ENCODE data around the gene PEAK1. TPM values are rescaled to one million over a fixed set of nuclear protein-coding genes. Genes with fewer than 3 reads are reported as not detected.

Gene PEAK1
- total and polyA plus RNA-seq, 2 donors (not counting 3 experiments of a cell fraction or from before 2014, with no cell fraction given): 17.9 to 91.9 TPM

DNA sequence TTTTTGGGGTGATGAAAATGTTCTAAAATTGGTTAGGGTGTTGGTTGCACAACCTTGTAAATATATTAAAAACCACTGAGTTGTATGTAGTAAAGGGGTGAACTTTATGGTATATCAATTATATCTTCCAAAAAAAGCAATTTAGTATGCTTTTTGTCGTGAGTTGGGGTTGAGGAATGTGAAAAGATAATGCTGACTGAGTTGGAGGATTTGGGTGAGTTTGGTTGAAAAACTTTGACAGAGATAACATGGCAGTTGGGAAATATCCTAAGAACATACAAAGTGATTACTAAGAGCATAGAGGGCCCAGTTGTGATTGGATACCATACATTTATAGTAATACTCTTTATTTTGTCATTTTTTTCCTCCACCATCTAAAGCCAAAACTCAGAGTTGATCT, 34.4 kb upstream of the PEAK1 start:
- dilution Hi-C loops (cut with MboI; ENCODE audit: extremely low pct_ligation_motif_present, low sequenced_read_pairs): no loop called here
- Histone ChIP-seq H4K20me1 (replicated peaks; ENCODE audit: control insufficient read depth, extremely low read depth, insufficient read depth, low read length) (no peaks in the 10 kb centered on the region), H3K4me2 (ENCODE audit: insufficient read depth, low read length) (no peak overlapping the region), H3K9ac (replicated peaks; ENCODE audit: extremely low read depth, insufficient read depth, low read length) (no peak overlapping the region), H3K9me3 (replicated peaks; ENCODE audit: control insufficient read depth, insufficient read depth, low read length) (no peaks in the 10 kb centered on the region), H3K79me2 (ENCODE audit: control insufficient read depth, insufficient read depth, low read length) (peaks cover 1% of the 10 kb centered on the region), H2AFZ (ENCODE audit: low read depth, low read length) (no peak overlapping the region), H3K9me1 (replicated peaks; ENCODE audit: control insufficient read depth, extremely low read depth, insufficient read depth, low read length) (no peaks in the 10 kb centered on the region), H3K27ac (ENCODE audit: insufficient read depth, low read depth, low read length) (no peak overlapping the region), H3K36me3 (ENCODE audit: control insufficient read depth in 2 of 2, extremely low read depth in 1 of 2, insufficient read depth in 2 of 2, low read length in 2 of 2) (no peaks in the 10 kb centered on the region), H3K27me3 (ENCODE audit: control insufficient read depth in 2 of 2, insufficient read depth in 2 of 2, low read length in 2 of 2) (no peaks in the 10 kb centered on the region), H3K4me1 (ENCODE audit: control insufficient read depth, extremely low read depth, insufficient read depth, low read length) (peaks cover 48% of the 10 kb centered on the region), H3K4me3 (replicated peaks in 1 of 3; ENCODE audit: insufficient read depth in 1 of 3, low read depth in 1 of 3, low read length in 3 of 3) (no peak overlapping the region)
- FAIRE-seq (no peak), DNase-seq (ENCODE audit: low read depth, low spot score) (no peak)
- ChIA-PET CTCF (no interaction called here), POLR2A (no interaction called here)
- intact Hi-C loops (cut with micrococcal nuclease): no loop called here
- TF ChIP-seq FOS (IDR thresholded peaks at IDR 0.05; ENCODE audit: borderline replicate concordance, insufficient read depth, low read length) (no peak), GATA2 (IDR thresholded peaks at IDR 0.05; ENCODE audit: insufficient read depth, insufficient read length, low read depth, low read length) (no peak), POLR2AphosphoS5 (IDR thresholded peaks at IDR 0.05; ENCODE audit: insufficient read depth, low read depth, low read length) (no peak), POLR2A (IDR thresholded peaks at IDR 0.05; ENCODE audit: low read depth, low read length) (no peak), JUN (IDR thresholded peaks at IDR 0.05; ENCODE audit: borderline replicate concordance, insufficient read depth, insufficient read length, low read depth) (no peak), MYC (IDR thresholded peaks at IDR 0.05; ENCODE audit: low read depth, low read length) (no peak), EZH2 (IDR thresholded peaks at IDR 0.05; ENCODE audit: borderline replicate concordance, low read depth, low read length, severe bottlenecking) (no peak)
- TF ChIP-seq, protein P1, sequence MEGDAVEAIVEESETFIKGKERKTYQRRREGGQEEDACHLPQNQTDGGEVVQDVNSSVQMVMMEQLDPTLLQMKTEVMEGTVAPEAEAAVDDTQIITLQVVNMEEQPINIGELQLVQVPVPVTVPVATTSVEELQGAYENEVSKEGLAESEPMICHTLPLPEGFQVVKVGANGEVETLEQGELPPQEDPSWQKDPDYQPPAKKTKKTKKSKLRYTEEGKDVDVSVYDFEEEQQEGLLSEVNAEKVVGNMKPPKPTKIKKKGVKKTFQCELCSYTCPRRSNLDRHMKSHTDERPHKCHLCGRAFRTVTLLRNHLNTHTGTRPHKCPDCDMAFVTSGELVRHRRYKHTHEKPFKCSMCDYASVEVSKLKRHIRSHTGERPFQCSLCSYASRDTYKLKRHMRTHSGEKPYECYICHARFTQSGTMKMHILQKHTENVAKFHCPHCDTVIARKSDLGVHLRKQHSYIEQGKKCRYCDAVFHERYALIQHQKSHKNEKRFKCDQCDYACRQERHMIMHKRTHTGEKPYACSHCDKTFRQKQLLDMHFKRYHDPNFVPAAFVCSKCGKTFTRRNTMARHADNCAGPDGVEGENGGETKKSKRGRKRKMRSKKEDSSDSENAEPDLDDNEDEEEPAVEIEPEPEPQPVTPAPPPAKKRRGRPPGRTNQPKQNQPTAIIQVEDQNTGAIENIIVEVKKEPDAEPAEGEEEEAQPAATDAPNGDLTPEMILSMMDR (IDR thresholded peaks at IDR 0.05; ENCODE audit: extremely low read depth in 1 of 2, insufficient read depth in 1 of 2, low read depth in 1 of 2, low read length in 2 of 2): no peak
- TF ChIP-seq, protein P2, sequence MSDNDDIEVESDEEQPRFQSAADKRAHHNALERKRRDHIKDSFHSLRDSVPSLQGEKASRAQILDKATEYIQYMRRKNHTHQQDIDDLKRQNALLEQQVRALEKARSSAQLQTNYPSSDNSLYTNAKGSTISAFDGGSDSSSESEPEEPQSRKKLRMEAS (IDR thresholded peaks at IDR 0.05; ENCODE audit: insufficient read depth, insufficient read length): no peak
- BruUV-seq (replicated peaks): no TSS peak
